ENCODE data around the gene LGALS3BP.
"Not testable (repeated sequence)": the region's sequence is repeated elsewhere in the genome, so short reads cannot be mapped to it uniquely, and the experiment has no call there.

LGALS3BP gene

DNA sequence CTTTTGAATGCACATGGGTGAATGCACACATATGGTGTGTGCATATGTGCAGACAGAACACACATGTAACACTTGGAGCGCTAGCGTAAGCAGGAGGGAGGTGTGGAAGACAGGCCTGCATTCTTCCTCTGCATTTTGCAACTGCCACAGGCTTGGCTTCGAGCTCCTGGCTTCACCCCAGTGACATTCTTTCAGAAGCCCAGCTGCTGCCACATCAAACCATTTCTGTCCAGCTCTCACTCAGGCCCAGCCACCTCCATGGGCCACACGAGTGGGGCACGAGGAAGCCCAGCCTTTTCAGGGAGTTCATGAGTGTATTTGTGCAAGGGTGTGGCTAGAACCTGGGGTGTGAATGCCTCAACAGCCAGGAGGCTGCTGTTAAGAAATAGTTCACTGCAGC is 18.8 kb downstream of the LGALS3BP start:
- DNase-seq, result no peak

GRCh38 chr17:78959803-78960202 is 19.9 kb downstream of the LGALS3BP start:
- DNase-seq, result no peak

- no peak for DNase-seq
These were observed 21.0 kb downstream of the LGALS3BP start for GRCh38 chr17:78958641-78959127.

DNA sequence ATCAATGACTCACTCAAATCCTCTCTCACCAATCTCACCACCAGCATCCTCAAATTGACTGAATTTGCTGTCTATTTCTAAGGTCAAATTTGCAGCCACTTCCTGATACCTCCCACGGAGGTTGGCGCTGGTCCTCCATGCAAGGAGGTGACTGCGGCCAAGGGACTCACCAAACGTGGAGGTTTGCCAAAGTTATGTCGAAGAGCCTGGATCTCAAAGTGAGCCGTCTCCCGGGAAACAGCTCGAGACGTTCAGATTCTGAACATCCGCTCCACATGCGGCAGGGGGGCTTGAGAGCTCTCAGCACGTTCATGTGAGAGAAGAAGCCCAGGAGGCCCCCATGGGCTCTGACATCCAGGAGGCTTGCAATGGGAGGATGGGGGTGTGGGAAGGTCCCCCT is 22.6 kb downstream of the LGALS3BP start:
- DNase-seq, result no peak

- DNase-seq, result no peak
These were observed 23.5 kb downstream of the LGALS3BP start for GRCh38 chr17:78956254-78956653.

GRCh38 chr17:78954684-78955083 is 25.0 kb downstream of the LGALS3BP start:
- no peak for DNase-seq

- no peak for DNase-seq
These were observed 26.1 kb downstream of the LGALS3BP start for GRCh38 chr17:78953356-78954350.

- DNase-seq, result no peak
These were observed 27.0 kb downstream of the LGALS3BP start for GRCh38 chr17:78952706-78953105.

GRCh38 chr17:78951967-78952551 is 27.7 kb downstream of the LGALS3BP start:
- DNase-seq, result no peak

DNA sequence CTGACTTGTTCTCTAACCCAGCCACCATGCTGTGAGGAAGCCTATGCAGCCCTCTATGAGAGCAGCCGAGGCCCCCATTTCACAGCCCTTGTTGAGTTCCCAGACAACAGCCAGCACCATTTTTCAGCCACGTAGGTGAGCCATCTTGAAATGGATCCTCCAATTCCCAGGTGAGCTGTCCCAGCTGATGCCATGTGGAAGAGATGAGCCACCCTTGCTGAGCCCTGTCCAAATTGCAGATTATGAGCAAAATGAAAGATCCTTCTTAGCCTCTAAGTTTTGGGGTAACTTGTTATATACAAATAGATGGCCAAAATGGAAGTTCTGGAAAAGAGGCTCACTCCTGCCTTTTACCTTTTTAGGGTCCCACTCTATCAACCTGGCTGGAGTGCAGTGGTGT is 28.9 kb downstream of the LGALS3BP start:
- DNase-seq, result no peak

GRCh38 chr17:78947235-78948149 is 32.2 kb downstream of the LGALS3BP start:
- no peak for DNase-seq

DNA sequence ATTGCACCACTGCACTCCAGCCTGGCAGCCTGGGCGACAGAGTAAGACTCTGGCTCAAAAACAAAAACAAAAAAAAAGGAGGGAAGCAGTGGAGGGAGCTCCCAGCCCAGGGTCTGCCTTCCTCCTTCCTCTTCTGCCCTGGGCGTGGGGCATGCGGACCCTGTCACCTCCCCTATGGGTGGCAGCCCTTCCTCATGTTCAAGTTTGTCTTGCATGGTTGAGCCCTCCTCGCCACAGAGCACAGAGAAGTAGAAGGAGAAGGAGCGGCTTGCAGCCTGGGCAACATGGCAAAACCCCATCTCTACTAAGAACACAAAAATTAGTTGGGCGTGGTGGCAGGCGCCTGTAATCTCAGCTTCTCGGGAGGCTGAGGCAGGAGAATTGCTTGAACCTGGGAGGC is 33.1 kb downstream of the LGALS3BP start:
- no peak for DNase-seq

DNA sequence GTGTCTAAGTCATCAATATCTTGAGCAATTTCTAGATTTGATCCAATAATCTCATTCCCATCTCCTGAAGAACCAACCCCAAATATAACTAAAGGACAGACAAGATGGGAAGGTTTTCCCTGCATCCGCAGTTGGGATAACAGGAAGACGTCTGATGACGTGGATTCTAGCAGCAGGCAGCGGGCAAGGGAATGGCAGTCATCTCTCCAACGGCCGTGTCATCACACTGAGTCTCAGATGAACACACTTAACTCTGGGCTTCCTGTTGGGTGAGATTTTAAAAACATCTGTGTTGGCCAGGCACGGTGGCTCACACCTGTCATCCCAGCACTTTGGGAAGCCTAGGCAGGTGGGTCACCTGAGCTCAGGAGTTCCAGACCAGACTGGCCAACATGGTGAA is 33.6 kb downstream of the LGALS3BP start:
- DNase-seq, result no peak

DNA sequence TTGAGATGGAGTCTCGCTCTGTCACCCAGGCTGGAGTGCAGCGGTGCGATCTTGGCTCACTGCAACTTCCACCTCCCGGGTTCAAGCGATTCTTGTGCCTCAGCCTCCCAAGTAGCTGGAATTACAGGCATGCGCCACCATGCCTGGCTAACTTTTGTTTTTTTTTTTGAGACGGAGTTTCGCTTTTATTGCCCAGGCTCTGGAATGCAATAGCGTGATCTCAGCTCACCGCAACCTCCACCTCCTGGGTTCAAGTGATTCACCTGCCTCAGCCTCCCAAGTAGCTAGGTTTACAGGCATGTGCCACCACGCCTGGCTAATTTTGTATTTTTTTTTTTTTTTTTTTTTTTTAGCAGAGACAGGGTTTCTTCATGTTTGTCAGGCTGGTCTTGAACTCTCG is 34.3 kb downstream of the LGALS3BP start:
- not testable (repeated sequence) for DNase-seq

GRCh38 chr17:78944956-78945355 is 34.8 kb downstream of the LGALS3BP start:
- DNase-seq, result no peak

GRCh38 chr17:78944026-78944425 is 35.7 kb downstream of the LGALS3BP start:
- no peak for DNase-seq

GRCh38 chr17:78940708-78941107 is 39.0 kb downstream of the LGALS3BP start:
- DNase-seq, result peak; percentile 27

DNA sequence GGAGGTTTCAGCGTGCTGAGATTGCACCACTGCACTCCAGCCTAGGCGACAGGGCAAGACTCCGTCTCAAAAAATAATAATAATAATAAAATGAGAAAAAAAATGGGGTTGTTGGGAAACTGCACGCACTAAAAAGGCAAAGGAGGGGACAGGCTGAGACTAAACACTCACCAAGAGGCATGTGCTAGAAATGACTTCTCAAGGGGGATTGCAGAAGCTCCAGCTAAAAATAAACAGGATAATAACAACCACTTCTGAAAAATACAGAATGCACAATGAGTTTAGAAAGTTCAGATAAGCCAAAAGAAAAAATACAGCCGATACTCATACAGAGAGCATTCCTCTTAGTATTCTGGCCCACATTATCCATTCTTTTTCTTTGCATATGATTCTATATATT is 39.5 kb downstream of the LGALS3BP start:
- DNase-seq, result no peak

DNA sequence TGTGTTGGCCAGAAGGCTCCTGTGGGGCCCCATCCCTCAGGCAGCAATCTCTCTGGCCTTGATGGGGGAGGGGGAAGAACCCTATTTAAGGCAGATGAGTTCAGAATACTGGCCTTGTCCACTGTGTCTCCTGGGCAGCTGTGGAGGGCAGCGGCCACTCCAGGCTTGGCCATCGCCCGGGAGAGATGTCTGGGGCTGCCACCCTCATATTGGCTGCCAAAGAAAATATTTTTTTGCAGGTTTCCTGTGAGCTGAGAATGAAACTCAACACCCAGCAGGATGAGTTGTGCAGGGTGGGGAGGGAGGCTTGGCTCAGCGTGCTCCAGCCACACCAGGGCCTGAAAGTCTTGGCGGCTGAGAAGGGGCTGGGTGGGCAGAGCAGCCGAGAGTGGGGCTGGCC is 40.1 kb downstream of the LGALS3BP start:
- DNase-seq, result no peak

DNA sequence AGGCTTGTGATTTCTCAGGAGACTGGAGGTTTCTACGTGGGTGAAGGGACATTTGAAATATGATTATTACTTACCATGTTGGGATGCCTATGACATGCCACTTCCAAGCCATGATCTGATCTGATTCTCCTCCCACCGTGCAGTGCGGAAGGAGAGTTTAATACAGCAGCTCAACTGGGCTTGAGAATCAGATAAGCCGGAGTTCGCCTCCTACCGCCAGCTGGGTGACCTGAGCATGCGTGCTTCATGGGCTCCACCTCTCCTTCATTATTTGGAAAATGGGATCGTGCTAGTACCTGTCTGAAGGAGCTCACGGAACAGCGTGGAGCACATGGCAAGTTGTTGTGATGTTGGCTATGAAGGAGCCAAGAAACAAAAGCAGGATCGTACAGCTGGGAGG is 42.2 kb downstream of the LGALS3BP start:
- no peak for DNase-seq

- no peak for DNase-seq
These were observed 44.1 kb downstream of the LGALS3BP start for GRCh38 chr17:78935419-78936323.
